Rectal smooth muscle tissue (tissue), 1 donor: Measurements from ENCODE around the gene PTGFR.

Experiments
- H3K27ac ChIP-seq: one replicate; pipeline ENCODE4 v1.7.0; 2013; ENCODE audit warnings: low read depth, low read length, inconsistent platforms
- H3K27me3 ChIP-seq: one replicate; pipeline ENCODE4 v1.7.0; 2013; ENCODE audit warnings: low read length; ENCODE audit not compliant: control insufficient read depth, insufficient read depth
- H3K36me3 ChIP-seq: one replicate; pipeline ENCODE4 v1.7.0; 2013; ENCODE audit warnings: low read length; ENCODE audit not compliant: control insufficient read depth, insufficient read depth
- H3K4me1 ChIP-seq: one replicate; pipeline ENCODE4 v1.7.0; 2013; ENCODE audit warnings: low read length; ENCODE audit not compliant: control insufficient read depth, insufficient read depth
- H3K4me3 ChIP-seq: one replicate; pipeline ENCODE4 v1.7.0; 2013; ENCODE audit warnings: low read length
- H3K9ac ChIP-seq: one replicate; pipeline ENCODE4 v1.7.0; 2013; ENCODE audit warnings: low read length

The PTGFR gene

DNA sequence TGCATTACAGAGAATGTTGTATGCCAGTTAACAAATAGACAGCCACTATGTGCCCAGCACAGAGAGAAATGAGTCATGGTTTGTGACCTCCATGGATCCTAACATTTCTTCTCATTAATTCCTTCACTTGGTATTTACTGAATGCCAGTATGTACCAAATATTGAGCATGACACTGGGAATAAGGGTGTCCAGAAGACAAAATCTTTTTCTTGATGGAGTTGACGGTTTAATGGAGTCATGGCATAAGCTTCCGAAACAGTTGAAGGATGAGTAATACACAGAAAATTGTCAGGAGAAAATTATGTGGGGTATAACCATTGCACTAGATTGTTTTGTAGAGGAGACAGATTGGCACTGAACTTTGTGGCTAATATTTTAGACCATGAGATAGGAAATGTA is 36.9 kb downstream of the PTGFR start:
- Histone ChIP-seq H3K27me3 (no peaks in the 10 kb centered on the region), H3K4me3 (no peak overlapping the region), H3K4me1 (no peaks in the 10 kb centered on the region), H3K36me3 (no peaks in the 10 kb centered on the region), H3K27ac (no peak overlapping the region), H3K9ac (no peak overlapping the region)

GRCh38 chr1:78533527-78533926 is 42.8 kb downstream of the PTGFR start:
- Histone ChIP-seq H3K27ac (no peak overlapping the region), H3K9ac (no peak overlapping the region), H3K36me3 (no peaks in the 10 kb centered on the region), H3K4me3 (no peak overlapping the region), H3K4me1 (no peaks in the 10 kb centered on the region), H3K27me3 (no peaks in the 10 kb centered on the region)

- Histone ChIP-seq H3K4me1 (no peaks in the 10 kb centered on the region), H3K27me3 (no peaks in the 10 kb centered on the region), H3K4me3 (no peak overlapping the region), H3K27ac (no peak overlapping the region), H3K36me3 (no peaks in the 10 kb centered on the region), H3K9ac (no peak overlapping the region)
These were observed 44.5 kb downstream of the PTGFR start for GRCh38 chr1:78535286-78535685.

DNA sequence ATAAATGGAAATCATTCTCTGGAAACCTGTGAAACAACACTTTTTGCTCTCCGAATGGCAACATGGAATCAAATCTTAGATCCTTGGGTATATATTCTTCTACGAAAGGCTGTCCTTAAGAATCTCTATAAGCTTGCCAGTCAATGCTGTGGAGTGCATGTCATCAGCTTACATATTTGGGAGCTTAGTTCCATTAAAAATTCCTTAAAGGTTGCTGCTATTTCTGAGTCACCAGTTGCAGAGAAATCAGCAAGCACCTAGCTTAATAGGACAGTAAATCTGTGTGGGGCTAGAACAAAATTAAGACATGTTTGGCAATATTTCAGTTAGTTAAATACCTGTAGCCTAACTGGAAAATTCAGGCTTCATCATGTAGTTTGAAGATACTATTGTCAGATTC is 45.7 kb downstream of the PTGFR start:
- Histone ChIP-seq H3K27me3 (no peaks in the 10 kb centered on the region), H3K27ac (no peak overlapping the region), H3K4me3 (no peak overlapping the region), H3K36me3 (no peaks in the 10 kb centered on the region), H3K4me1 (no peaks in the 10 kb centered on the region), H3K9ac (no peak overlapping the region)

DNA sequence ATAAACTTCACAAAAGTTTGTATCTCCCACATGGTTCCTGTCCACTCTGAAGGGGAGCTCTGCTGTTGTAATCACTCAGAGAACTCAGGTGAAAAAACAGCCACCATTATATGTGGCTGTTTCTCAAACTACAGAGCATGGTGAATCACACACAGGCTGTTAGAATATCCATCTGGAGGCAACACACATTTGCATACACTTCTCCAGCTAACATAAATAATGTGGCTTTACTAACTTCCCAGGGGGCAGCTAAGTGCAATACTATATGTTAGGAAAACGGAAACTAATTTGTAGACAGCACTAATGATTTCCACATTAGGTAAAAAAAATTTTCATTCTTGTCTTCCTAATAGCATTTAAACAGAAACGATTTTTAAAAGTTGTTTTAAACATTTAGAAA is 49.3 kb downstream of the PTGFR start:
- Histone ChIP-seq H3K4me3 (no peak overlapping the region), H3K27me3 (no peaks in the 10 kb centered on the region), H3K36me3 (no peaks in the 10 kb centered on the region), H3K9ac (no peak overlapping the region), H3K4me1 (no peaks in the 10 kb centered on the region), H3K27ac (no peak overlapping the region)

- Histone ChIP-seq H3K4me1 (no peaks in the 10 kb centered on the region), H3K27ac (no peak overlapping the region), H3K9ac (no peak overlapping the region), H3K36me3 (no peaks in the 10 kb centered on the region), H3K27me3 (no peaks in the 10 kb centered on the region), H3K4me3 (no peak overlapping the region)
These were observed 50.7 kb downstream of the PTGFR start for GRCh38 chr1:78541479-78541878.

DNA sequence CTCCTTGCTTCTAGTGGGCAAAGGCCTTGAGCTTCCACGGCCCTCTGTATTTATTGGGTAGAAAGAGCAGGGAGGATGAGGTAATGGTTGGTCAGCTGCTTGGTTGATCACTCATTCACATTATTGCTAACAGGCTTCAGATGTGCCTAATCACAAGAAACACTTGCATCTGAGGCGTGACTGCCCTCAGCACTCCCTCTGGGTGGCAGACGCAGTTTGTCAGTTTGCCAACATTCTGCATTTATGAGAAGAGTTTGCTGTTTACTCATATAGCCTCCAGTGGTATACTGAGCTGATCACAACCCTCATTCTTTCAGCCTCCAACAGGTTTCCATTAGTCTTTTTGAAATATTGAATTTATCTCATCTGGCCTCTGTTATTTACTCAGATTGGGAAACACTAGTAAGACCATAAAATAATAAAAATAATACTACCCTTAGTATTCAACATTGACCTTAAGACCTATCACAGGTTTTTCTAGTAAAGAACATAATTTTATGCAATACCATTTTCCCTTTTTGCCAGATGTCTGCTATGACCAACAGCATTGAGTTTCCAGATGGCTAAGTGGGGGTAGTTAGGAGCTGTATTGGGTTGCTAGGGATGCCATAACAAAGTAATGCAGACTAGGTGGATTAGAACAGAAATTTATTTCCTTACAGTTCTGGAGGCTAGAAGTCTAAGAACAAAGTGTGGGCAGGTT is 53.3 kb downstream of the PTGFR start:
- Histone ChIP-seq H3K27me3 (no peaks in the 10 kb centered on the region), H3K27ac (no peak overlapping the region), H3K9ac (no peak overlapping the region)

DNA sequence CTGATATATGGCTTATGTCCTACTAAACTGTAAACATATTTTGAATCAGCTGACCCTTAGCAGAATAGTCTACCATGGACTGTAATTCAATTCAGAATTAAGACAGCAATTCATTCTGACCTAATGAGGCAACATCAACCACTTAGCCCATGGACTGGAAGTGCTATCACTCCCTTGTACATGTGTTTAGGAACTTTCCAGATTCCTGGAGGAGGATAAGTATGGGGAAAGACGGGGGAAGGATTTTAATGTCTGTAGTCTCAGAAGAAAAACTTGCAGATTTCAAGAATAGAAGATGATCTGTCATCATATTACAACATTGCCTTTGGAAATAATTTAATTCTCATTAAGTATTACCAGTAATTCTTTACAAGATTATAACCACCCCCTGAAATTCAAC is 56.3 kb downstream of the PTGFR start:
- no peaks in the 10 kb centered on the region for H3K4me1 ChIP-seq
- H3K9ac ChIP-seq = no peak overlapping the region
- no peaks in the 10 kb centered on the region for H3K27me3 ChIP-seq

More for the DNA sequence above, 53.3 kb downstream of the PTGFR start:
- Histone ChIP-seq H3K4me1 (no peaks in the 10 kb centered on the region), H3K36me3 (no peaks in the 10 kb centered on the region), H3K4me3 (no peak overlapping the region)

GRCh38 chr1:78549331-78549730 is 58.6 kb downstream of the PTGFR start:
- H3K4me1 ChIP-seq = no peaks in the 10 kb centered on the region

More for the DNA sequence above, 56.3 kb downstream of the PTGFR start:
- no peak overlapping the region for H3K27ac ChIP-seq
- no peak overlapping the region for H3K4me3 ChIP-seq
- no peaks in the 10 kb centered on the region for H3K36me3 ChIP-seq

GRCh38 chr1:78549891-78550290 is 59.1 kb downstream of the PTGFR start:
- Histone ChIP-seq H3K4me3 (no peak overlapping the region), H3K27ac (no peak overlapping the region)

More at GRCh38 chr1:78549331-78549730, 58.6 kb downstream of the PTGFR start:
- Histone ChIP-seq H3K27me3 (no peaks in the 10 kb centered on the region), H3K9ac (no peak overlapping the region), H3K27ac (no peak overlapping the region), H3K36me3 (no peaks in the 10 kb centered on the region), H3K4me3 (no peak overlapping the region)

GRCh38 chr1:78553859-78554258 is 63.1 kb downstream of the PTGFR start:
- Histone ChIP-seq H3K27ac (no peak overlapping the region), H3K4me1 (no peaks in the 10 kb centered on the region), H3K4me3 (no peak overlapping the region), H3K27me3 (no peaks in the 10 kb centered on the region), H3K9ac (no peak overlapping the region), H3K36me3 (no peaks in the 10 kb centered on the region)

More at GRCh38 chr1:78549891-78550290, 59.1 kb downstream of the PTGFR start:
- H3K36me3 ChIP-seq = no peaks in the 10 kb centered on the region
- H3K4me1 ChIP-seq = no peaks in the 10 kb centered on the region
- H3K9ac ChIP-seq = no peak overlapping the region
- no peaks in the 10 kb centered on the region for H3K27me3 ChIP-seq

DNA sequence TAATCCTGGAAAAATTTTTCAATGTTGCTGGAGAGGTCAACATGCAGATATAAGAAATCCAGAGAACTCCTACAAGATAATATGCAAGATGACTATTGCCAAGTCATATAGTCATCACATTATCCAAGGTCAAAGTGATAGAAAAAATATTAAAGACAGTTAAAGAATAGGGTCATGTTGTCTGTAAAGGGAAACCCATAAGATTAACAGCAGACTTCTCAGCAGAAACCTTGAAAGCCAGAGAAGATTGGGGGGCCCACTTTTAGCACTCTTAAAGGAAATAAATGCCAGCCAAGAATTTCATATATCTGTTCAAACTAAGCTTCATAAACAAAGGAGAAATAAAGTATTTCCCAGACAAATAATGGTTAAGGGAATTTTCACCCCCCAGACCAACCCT is 64.1 kb downstream of the PTGFR start:
- Histone ChIP-seq H3K27me3 (no peaks in the 10 kb centered on the region), H3K36me3 (no peaks in the 10 kb centered on the region), H3K4me3 (no peak overlapping the region), H3K4me1 (no peaks in the 10 kb centered on the region), H3K9ac (no peak overlapping the region), H3K27ac (no peak overlapping the region)

DNA sequence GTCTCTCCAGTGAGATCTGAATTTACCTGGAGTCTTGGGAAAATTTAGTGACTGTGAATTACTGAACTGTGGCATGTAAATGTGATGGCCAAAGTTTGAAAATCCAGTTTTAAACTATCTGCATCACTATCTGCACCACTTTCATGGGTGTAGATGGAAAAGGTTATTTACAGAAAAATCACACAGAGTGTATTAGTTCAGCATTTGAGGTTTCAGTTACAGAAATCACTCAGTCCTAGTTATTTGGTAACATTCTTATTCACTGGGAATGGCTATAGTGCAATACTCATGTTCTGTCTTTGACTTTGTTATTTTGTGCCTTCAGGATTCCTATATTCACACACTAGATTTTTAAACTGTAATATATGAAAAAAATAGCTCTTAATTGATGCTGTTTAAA is 68.9 kb downstream of the PTGFR start:
- Histone ChIP-seq H3K4me3 (no peak overlapping the region), H3K36me3 (no peaks in the 10 kb centered on the region), H3K27me3 (no peaks in the 10 kb centered on the region), H3K4me1 (no peaks in the 10 kb centered on the region), H3K27ac (no peak overlapping the region), H3K9ac (no peak overlapping the region)
